GM21381 (cell line): ENCODE results near the gene GJA5.
"Not testable (repeated sequence)": the region's sequence is repeated elsewhere in the genome, so short reads cannot be mapped to it uniquely, and the experiment has no call there.

Experiments
- ATAC-seq: cut with Tn5 transposase; IDR thresholded peaks from one replicate; pipeline ENCODE4 v1.9.1; 2021; ENCODE audit warnings: mild to moderate bottlenecking, moderate library complexity; ENCODE audit not compliant: unreplicated experiment

GJA5 gene

GRCh38 chr1:147734291-147734841 is 26.0 kb downstream of the GJA5 start:
- not testable (repeated sequence) for ATAC-seq

DNA sequence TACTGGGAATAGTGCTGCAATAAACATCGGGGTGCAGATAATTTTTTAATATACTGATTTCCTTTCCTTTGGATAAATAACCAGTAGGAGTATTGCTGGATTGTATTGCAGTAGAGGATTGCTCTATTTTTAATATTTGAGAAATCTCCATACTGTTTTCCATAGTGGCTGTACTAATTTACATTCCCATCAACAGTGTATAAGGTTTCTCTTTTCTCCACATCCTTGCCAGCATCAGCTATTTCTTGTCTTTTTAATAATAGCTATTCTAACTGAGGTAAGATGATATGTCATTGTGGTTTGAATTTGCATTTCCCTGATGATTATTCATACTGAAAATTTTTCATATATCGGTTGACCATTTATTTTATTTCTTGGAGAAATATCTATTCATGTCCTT is 31.1 kb downstream of the GJA5 start:
- ATAC-seq, result no peak

DNA sequence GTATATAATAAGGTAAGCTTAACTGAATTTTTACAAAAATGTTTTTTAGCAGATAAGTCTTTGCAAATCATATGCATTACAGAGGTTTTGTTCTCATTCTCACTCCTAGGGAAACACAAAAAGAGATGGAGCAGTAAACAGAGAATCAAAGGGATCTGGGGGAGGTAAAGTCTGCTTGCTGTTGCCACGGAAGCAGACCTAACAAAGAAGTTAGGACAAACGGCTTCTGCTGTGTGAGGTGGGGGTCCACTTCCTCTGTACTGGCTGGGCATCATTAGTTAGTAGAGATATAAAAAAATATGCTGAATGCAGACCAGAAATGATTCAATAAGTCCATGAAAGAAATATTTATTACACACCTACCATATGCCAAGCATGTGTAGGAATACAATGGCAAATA is 34.2 kb downstream of the GJA5 start:
- no peak for ATAC-seq

DNA sequence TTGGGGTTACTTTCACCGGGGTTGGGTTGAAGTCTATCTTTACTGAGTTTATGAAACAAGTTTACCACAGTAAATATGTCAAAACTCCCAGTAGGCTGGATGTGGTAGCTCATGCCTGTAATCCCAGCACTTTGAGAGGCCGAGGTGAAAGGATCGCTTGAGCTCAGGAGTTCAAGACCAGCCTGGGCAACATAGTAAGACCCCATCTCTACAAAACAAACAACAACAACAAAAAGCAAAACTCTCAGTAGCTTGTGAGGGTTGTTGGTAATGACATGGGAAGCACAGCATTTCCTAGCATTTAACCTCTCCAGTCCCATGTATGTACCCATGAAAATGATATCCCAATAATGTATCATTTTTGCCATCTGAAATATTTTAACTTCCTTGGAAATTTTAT is 34.7 kb downstream of the GJA5 start:
- no peak for ATAC-seq

DNA sequence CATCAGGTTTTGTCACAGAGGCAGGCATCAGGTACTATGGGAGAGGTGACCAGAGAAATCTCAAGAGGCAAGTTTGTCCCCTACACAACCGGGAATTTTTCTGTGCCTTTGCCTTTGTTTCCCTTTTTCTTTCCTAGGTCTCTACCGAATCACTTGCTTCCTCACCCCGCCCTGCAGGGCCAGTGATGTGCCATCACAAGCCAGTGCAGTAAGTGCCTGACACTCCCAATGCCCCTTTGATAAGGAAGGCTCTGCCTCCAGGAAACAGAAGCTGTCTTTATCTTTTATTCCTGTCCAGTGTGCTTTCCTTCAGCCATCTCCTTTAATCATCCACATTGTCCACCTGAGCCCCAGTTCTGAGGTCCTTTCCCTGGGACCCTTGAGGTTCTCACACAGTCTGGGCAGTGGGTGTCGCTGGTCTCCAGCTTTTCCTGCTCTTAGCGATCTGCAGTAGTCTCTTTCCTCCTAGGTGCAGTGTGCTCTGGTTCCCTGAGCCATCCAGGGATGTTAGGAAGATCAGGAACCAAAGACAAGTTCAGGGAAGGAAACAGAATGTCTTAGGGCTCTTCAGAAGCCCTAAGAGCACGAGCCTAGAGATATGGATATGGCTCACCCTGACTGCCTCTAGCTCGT is 36.6 kb downstream of the GJA5 start:
- no peak for ATAC-seq

DNA sequence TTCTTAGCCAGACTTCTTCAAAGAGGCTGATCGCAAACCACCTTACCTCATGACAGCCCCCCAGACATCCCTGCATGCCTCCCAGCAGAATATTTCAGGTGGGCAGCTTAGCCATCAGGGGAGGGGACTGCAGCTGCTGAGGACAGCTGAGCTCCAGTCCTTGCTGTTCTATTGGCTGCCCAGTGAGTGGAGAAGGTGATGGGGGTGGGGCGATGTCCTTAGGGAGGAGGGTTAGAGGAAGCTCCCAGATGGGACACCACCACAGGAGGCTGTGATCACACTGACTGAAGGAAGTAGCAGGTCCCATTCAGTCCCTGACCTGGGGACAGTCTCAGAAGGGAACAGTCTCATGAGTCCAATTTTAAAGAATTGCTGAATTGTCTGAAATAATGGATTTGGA is 38.3 kb downstream of the GJA5 start:
- ATAC-seq, result no peak

GRCh38 chr1:147721716-147722115 is 38.7 kb downstream of the GJA5 start:
- no peak for ATAC-seq

DNA sequence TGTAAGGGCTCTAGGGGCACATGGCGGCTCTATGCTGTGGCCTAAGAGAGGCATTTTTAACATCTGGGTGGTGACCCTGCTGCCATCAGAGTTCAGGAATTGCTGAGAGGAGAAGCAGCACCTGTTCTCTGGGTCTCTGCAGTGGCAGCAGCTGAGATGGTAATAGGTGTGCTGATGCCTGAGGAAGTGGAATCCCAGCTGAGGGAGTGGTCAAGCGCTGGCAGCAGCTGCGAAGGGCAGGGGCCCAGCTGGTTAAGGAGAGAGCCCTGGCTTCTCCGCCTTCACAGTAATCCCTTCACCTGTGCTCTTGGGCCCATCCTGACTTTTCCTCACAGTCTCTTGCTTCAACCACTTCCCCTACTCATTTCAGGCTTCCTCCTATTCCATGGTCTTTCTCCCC is 39.8 kb downstream of the GJA5 start:
- ATAC-seq, result no peak

GRCh38 chr1:147719711-147720225 is 40.6 kb downstream of the GJA5 start:
- no peak for ATAC-seq

- no peak for ATAC-seq
Measured at GRCh38 chr1:147719029-147719698, 41.2 kb downstream of the GJA5 start.

GRCh38 chr1:147717706-147718097 is 42.7 kb downstream of the GJA5 start:
- ATAC-seq, result no peak

- ATAC-seq, result no peak
Measured at GRCh38 chr1:147717051-147717705, 43.2 kb downstream of the GJA5 start.

DNA sequence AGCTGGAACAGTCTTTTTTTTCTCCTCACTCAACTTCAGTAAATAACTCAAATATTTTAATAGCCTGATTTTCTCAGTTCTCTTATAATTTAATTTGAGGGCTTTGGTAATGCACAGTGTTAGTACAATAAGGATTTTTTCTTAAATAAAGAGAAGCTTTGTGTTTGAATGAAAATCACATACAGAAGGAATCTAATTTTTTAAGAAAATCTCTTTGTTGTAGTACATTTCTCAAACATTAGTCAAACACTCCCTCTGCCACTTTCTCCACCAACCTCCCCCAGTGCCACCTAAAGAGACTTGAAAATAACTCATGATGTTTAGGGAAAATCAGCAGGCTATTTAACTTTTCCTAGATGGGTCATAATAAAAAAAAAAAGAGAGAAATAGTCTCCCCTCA is 47.8 kb downstream of the GJA5 start:
- no peak for ATAC-seq
